Renal pelvis (tissue), 4 donors: Measurements from ENCODE around the gene TAPBP. TPM values are rescaled to one million over a fixed set of nuclear protein-coding genes. Genes with fewer than 3 reads are reported as not detected.
"Not testable (repeated sequence)": the region's sequence is repeated elsewhere in the genome, so short reads cannot be mapped to it uniquely, and the experiment has no call there.

Source experiments
- DNase-seq: peaks from one replicate; pipeline ENCODE4 v3.0.0-alpha.2; 2013
- polyA plus RNA-seq, 3 donors: library from polyadenylated mRNA; unstranded; fragments of 120-200 nt; gene quantifications; one replicate each; pipeline ENCODE4 v1.2.1, GENCODE V29; 2013; ENCODE audit not compliant: insufficient read length in 3 of 3

The TAPBP gene
- polyA plus RNA-seq, 3 donors, result 34.8 to 50.6 (median 50.2) TPM

DNA sequence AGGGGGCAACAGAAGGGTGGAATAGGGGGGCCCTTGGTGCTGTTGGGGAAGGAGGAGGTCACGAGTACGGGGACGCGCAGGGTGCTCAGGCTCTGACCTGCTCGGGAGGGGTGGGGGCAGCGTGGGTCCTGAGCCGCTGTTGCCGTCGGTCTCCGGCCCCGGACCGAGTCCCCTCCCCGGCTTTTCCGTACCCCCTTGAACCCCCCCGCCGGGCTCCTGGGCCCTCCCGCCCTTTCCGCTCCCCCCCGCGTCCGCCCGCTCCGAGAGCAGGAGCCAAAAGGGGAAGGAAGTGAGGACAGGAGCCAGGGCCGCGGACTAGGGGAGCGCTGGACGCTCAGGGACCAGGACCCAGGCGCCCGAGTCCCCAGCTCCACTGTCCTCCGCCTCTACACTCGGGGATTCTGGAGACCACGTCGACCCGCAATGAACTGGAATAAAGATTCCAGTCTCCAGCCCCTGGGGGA lies 15.1 kb downstream of the TAPBP start, which contains the start of gene RGL2:
Gene RGL2 (minus strand): TSS at position 170 of the 464 bp plus-strand sequence. CDS start 332 bp downstream, outside the sequence.
- peak; percentile 69 for DNase-seq

DNA sequence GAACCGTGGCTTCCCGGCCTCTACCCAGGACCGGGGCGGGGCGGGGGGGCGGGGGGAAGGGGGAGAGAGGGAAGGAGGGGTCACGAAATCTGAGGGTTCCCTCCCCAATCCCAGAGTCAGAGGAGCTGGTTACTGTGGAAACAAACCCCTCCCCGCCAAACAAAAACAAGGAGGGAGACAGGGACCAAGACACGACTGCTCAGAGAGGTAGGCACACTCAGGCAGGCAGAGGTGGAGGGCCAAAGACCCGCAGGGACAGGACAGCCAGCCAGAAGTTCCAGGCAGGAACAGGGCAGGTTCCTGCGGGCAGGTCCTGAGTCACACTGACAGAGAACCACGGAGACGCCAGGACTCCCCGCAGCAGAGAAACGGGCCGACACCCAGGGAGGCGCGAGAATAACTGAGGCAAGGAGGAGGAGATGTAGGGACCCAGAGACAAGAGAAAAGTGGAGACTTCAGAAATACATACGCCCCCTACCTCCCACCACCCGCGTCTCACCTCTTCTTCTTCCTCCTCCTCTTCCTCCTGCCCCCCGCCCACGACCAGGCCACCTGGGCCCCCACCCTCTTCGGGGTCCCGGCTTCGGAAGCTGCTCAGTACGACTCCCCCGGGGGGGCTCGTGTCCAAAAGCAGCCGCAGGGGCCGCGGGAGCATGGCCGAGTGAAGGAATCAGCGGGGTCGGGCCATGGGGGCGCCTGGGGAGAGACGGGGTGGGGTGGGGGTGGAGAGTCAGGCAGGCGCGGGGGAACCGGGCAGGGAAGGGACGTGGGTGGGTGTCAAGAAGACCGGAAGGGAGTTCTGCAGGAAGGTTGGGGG lies 15.7 kb downstream of the TAPBP start:
- peak; percentile 77 for DNase-seq

DNA sequence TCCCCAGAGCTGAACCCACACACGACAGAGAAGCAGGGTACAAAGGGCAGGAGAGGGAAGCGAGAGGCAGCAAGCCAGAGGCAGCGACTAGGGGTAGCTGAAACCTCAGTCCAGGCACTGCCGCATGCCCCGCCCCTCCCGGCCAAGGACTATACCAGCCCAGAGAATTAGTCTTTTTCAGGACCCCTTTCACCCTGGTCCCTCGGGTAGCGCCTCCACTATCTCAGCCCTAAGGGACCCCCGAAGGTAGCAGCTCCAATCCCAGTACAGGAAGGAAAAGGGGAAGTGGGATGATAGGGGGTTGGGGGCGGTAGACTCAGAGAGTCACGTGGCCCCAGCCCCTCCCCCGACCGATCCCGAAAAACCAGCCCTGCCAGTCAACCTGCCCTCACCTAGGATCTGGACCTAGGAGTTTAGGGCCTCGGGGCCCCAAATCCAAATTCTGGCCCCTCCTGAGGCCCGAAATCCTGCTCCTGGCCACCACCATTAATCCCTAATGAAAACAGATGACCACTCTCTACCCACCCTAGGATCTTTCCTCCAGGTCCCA lies 16.4 kb downstream of the TAPBP start:
- DNase-seq, result peak; percentile 38

DNA sequence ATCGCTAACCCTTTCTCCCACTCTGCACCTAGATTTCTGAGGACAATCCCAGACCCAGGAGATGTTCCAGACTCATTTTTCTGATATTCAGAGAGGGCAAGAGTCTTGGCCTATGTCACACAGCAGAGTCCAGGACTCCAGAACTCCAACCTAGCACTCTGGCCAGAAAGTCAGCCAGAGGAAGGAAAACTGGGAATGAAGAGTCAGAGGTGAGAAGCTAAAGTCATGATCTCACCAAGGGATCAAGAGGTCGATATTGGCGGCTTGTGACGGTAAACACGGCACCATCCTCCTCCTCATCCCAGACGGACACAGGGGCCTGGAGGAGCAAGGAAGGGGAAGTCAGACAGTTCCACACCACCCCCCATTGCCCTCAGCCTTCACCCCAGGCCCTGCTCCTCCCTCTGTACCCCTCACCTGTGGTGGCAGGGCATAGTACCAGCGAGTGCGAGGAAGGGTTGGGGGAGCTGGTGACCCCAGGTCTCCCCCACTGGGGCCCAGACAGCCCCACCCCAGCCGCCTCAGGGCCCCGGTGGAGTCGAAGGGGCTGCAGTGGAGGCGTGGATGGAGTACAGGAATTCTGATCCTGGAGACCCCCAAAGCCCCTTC lies 17.0 kb downstream of the TAPBP start:
- no peak for DNase-seq

DNA sequence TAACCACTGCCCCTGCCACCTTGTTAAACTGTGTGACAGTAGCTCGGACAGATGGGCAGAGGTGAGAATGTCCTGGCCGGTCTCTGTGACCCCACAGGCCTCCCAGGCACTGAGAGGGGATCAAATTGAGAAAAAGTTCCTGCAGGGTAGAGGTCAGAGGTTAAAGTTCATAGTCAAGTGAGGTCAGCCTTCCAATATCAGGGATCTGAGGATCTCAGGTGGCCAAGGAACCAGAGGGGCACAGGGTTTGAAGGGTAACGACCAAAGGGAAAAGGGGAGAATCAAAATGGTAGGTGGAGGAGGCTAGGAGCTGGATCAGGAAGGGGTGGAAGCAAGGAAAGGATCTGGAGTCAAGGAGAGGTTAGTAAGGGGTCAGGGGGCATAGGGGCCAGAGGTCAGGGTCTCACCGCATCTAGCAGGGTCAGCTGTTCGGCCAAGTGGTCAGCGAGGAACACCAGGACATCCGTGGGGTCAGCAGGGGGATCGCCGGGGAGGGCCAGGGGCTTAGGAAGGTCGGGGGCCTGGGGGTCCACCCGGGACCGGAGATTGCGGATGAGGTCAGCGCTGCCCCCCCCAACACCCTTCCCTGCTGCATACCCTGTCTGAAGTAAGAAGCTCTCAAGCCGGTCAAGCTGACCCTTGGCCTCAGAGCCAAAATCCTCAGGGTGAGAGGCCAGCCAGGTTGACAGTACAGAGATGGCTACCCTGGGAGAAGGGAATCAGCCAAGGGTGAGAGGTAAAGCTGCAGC lies 18.1 kb downstream of the TAPBP start:
- DNase-seq, result no peak

DNA sequence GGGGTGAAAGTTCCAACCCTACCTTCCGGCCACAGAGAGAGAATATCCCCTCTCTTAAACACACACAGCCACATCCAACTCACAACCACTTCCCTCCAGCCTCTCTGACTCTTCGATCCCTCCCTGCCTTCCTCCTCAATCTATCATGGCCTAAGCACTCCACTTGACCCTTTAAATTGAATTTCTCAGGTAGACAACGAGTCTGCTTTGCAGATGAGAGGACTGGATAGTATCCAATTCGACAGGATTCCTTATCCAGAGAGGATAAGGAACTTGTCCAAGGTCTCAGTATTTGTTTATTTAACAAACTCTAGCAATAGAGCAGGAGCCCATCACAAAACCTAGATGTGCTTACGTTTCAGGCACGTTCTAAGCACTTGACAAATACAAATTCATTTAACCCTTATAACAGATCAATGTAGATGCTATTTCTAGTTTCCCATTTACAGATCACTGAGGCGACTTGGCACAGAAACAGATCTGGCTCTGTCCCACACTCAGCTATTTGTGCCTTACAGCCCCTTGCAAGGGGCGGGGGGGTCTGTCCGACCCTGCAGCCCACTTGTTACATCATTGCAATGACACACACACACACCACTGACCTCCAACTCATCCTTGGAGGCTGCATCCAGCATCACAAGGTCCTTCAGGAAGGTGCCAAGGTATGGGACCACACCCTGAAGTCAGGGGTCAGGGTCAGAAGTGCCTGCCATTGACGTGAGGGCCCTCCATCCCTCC lies 19.6 kb downstream of the TAPBP start:
- DNase-seq, result no peak

DNA sequence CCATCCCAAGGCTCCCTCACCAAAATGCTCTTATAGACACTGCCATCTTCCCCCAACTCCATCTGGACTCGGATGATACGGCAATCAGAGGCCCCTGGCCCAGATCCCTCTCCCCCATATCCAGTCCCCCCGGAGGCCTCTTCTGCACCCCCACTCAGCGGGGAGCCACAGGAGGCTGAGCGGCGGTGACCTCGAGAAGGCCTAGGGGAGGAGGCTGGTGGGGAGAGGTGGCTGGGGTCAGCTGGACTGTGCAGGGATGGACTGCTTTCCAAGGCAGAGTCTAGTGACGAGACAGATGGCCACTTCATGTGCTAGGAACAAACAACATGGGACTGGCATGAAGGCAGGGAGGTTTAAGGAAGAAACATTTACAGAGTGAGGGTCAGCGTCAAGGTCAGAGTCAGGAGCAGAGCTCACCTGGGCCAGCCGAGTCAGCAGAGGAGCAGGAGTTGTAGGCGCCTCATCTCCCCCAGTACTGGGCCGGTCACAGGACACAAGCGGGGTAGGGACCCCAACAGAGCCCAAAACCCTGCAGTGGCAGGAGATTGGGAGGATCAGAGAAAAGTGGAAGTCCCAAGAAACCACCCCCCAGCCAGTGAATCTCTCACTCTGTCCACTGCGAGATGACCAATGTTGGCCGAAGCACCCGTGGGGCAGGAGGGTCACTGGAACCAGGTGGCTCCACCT lies 20.7 kb downstream of the TAPBP start:
- DNase-seq, result no peak

DNA sequence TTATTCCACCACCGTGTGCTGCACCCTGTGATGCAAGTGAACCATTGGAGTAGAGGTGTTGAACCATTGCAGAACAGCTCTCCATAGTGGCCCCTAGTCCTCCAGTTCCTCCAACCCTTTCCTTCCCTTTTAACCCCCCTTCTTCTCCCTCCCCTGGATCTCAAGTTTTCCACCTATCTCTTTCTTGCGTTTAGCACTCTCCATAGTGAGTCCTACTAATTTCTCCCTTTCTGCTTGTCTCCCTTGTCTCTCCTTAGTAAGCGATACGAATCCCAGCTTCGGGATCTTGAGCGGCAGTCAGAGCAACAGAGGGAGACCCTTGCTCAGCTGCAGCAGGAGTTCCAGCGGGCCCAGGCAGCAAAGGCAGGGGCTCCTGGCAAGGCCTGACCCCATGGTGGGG lies 23.4 kb downstream of the TAPBP start:
- no peak for DNase-seq

DNA sequence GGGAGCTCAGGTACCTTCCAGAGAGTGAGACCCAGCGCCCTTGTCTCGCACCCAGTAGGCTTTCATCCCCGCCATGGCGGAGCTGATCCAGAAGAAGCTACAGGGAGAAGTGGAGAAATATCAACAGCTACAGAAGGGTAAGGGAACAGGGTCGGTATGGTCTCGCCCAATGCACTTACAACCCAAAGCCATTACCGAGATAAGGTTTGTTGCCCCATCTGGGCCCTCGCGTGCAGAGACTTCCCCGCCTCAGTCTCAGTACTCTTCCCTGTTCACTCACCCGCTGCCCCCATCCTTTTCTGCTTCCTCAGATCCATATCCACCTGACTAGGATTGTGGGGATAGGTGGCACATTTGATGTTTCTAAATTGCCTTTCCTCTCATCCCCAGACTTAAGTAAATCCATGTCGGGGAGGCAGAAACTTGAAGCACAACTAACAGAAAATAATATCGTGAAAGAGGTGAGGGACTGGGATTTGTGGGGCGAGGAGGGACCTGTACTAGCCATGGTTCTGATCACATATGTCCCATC lies 24.0 kb downstream of the TAPBP start:
- DNase-seq, result no peak

DNA sequence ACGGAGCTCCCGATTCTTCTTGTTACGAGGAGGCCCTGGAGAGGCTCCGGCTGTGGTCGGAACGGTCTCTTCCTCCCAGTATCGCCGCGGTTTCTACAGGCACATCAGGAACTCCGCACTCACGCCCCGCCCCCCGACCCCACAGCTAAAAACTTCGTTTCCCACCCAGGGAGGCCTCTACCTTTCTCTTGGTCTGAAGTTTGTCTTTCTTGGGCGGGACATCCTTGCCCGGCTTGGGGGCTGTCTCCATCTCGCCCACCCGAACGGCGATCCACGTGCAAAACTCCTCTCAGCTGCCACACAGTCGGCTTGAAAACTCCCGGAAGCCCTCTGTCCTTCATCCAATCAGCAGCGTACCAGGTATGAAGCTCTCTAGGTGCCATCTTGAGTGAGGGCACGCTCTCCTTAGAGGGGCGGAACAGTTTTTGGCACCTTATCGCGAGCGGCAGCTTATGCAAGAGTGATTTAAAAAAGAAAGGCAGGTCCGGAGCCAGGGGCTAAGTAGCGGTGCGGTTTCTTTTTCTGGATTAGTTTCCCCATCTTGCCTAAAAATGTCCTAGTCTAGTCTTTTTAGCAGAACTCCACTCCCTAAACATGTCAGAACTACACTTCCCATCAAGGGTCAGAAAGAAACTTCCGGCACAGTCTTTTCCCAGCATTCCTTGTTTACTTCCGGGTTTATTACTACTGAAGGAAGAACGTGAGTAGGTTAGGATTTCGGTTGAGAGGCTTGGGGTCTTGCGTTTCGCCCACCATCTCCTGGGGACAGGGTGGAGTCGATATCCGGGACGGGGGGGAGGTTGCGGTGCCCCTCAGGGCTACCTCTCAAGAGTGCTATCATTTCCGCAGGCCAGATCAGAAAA lies 24.7 kb downstream of the TAPBP start, which contains the start of the genes PFDN6 and WDR46:
Gene PFDN6 (plus strand): TSS at position 681 of the 863 bp plus-strand sequence. CDS start 256 bp downstream, outside the sequence.
Gene WDR46 (minus strand): TSS at position 319 of the 863 bp plus-strand sequence. CDS start 69 bp downstream, at position 250.
- DNase-seq, result peak; percentile 94

DNA sequence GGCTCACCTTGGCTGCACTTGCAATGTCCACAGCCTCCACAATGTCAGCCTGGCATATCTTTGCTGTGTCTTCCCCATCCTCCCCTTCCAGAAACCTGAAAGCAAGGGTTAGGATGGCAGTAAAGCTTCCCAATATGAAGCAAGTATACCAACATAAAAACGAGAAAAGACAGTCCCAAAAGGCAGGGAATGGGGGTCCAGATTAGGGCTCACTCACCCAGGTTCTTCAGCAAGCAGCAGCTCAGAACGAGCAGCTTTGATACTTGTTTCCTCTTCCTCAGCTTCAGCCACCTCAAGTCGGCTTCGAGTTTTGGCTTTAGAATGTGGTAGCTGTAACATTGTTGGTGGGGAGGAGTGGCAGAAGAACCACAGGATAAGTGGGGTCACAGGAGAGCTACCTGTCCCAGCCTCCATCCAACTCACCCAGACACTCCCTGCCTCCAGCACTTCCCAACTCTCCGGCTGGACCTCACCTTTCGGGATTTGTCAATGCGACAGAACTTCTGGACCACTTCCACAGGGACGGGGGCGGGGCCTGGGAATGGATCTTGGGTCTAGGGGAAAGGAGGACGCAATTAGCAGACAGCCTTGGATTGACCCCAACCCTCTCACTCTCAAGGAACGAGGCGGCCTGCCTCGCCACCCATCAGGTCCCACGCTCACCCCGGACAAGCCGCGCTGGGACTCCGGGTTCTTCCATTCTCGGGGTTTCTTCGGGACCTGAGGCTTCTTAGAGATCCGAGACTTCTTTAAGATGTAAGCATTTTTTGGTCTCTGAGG lies 25.5 kb downstream of the TAPBP start:
- DNase-seq, result no peak

DNA sequence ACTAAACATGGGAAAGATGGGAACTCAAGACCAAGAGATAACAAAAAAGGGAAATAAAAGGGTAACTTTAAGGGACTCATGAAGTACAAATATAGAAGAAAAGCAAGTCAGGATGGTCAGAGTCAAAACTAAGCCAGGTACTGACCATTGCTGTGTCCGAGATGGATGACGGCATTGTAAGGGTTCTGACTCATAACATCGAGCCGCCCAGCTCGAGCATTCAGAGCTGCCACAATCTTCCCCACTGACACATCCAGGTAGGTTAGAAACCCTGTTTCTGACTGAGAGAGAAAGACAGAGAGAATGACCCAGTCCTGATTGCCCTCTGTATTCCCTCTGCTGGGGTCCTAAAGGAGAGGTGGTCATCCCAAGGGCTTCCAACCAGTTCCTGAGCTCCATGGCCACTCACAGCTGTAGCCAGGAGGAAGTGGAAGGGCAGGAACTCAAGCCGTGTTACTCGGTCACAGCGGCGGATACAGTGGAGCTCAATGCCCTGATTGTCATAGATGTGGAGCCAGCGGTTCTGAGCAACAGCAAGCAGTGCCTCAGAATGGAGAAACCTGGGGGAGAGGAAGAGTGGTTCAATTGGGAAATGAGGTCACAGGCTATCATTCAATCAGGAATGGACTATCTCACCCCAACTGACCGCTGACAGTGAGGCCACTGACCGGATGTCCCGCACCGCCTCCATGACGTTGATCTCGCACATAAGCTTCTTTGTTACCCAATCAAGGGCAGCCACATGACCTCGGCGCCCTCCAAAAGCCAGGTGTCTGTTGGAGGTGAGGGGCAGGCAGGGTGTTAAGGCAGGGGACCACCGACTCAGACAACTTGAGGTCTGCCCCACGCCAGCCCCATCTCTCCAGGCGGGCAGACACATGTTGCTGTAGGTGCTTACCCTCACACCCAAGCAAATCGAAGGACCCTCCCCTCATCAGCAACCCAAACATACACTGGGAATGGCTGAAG lies 26.6 kb downstream of the TAPBP start:
- no peak for DNase-seq

DNA sequence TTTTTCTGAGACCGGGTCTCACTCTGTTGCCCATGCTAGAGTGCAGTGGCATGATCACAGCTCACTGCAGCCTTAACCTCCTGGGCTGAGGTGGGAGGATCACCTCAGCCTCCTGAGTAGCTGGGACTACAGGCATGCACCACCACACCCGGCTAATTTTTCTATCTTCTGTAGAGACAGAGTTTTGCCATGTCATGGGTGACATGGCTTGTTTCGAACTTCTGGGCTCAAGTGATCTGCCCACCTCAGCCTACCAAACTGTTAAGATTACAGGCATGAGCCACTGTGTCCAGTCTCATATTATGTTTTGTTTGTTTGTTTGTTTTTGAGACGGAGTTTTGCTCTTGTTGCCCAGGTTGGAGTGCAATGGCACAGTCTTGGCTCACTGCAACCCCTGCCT lies 28.7 kb downstream of the TAPBP start:
- DNase-seq, result not testable (repeated sequence)

DNA sequence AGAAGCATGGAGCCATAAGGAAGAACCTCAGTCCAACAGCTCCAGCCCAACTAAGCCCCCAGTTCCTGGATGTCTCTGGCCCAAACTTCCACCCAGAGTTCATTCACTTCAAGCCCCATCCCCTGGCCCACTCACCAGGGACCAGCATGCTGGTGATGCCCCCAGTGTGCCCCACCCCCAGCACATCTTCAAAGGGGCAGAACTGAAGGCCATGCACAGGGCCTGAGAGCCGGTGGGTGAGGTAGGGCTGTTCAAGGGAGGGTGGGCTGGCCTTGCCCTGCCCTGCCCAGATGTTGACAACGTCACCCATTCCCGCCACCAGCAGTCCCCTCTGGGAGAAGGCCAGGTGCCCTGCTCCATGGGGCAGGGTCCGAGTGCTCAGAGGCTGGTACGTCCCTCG lies 33.3 kb downstream of the TAPBP start:
- no peak for DNase-seq

DNA sequence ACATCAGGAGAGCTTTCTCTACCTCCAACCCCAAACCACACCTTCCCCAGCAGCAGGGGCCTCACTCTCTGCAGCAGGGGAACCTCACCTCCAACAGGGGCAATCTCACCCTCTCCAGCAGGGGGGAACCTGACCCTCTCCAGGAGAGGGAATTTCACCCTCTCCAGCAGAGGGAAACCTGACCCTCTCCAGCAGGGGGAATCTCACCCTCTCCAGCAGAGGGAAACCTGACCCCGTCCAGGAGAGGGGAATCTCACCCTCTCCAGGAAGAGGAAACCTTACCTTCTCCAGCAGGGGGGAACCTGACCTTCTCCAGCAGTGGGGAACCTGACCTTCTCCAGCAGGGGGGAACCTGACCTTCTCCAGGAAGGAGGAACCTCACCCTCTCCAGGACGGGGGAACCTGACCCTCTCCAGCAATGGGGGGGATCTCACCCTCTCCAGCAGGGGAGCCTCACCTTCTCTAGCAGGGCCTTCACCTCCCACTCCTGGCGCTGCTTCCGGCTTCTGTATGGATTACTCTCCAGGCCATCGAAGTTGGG lies 33.8 kb downstream of the TAPBP start:
- DNase-seq, result peak; percentile 39

DNA sequence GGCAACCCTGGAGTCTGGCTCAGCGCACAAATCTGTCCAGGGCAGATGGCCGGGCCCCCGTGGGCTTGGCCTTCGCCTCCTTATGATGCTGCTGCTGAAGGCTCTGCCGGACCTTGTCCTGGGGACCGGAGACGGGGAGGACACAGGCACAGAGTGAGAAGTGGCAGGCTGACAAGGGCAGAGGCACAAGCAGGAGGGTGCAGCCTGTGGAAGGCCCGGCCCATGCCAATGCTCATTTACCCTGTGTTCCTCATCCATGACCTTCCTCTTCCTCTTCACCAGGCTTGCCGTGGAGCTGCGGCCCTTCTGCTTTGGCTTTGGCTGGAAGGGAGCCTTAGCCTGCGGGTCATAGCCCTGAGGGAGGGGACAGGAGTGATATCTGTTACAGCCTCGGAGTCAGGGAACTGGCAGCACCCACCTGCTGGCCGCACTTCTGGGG lies 34.6 kb downstream of the TAPBP start:
- no peak for DNase-seq

DNA sequence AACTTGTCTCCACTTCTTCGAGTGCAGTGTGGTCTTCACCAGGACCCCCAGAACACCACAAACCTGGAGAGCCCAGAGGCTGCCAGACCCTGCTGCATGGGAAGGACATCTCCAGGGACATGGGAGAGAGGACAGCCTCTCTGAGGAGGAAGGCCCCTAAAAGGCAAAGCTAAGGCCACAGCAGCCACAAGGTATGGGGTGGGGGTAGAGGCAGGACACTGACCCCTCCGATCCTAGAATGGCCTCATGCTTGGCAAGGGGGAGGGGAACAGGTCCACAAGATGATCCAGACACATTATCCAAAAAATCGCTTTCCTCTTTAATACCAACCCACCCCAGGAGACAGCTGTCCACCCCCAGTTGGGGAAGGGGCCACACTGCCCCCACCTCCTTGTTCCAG lies 35.1 kb downstream of the TAPBP start:
- no peak for DNase-seq
